Endothelial cell of umbilical vein (primary cell): Measurements from ENCODE around the gene TEX38. TPM values are rescaled to one million over a fixed set of nuclear protein-coding genes. Genes with fewer than 3 reads are reported as not detected.

ENCODE experiments used
- BruUV-seq: library from RNA; stranded (reverse); fragments of 400-500 nt; replicated peaks from 2 replicates; lab custom pipeline; 2021; lab: Mats Ljungman, UMichigan
- CTCF ChIA-PET: fragments of 300-600, 350-600 bp; sonication (Branson Sonifier 250); formaldehyde crosslinking; loops from one replicate; lab custom pipeline; 2021; ENCODE audit warnings: antibody characterized with exemption, inconsistent platforms; lab: Charles Lee
- POLR2A ChIA-PET: fragments of 300-600, 350-600 bp; sonication (Branson Sonifier 250); formaldehyde crosslinking; loops from one replicate; lab custom pipeline; 2021; ENCODE audit warnings: antibody characterized with exemption, inconsistent platforms; lab: Charles Lee
- DNase-seq: peaks from one replicate; pipeline ENCODE4 v3.0.0-alpha.2; 2011; ENCODE audit warnings: low read depth, low spot score
- FAIRE-seq: peaks from 2 replicates; lab custom pipeline; 2011; peaks lifted over from hg19 to GRCh38; lab: Jason Lieb, UNC
- H2AFZ ChIP-seq: 2 replicates; pipeline ENCODE4 v1.6.0; 2012; ENCODE audit warnings: low read depth, low read length, control low read depth, inconsistent platforms
- H3K27ac ChIP-seq: 2 replicates; pipeline ENCODE4 v1.5.1; 2011; ENCODE audit warnings: low read depth, mild to moderate bottlenecking, control low read depth, low read length, moderate library complexity; ENCODE audit not compliant: insufficient read depth
- H3K27me3 ChIP-seq, 2 experiments: 2 replicates each; pipeline versions ENCODE4 v1.6.0 to v1.6.1; 2011; ENCODE audit warnings: low read length in 2 of 2, mixed read lengths in 1 of 2; ENCODE audit not compliant: control insufficient read depth in 2 of 2, insufficient read depth in 2 of 2
- H3K36me3 ChIP-seq, 2 experiments: 2 replicates in 1 of 2; 3 replicates in 1 of 2; pipeline ENCODE4 v1.5.1; 2011; ENCODE audit warnings: low read length in 2 of 2, mild to moderate bottlenecking in 1 of 2, moderate library complexity in 1 of 2; ENCODE audit not compliant: control insufficient read depth in 2 of 2, insufficient read depth in 2 of 2; ENCODE audit errors: extremely low read depth in 1 of 2
- H3K4me1 ChIP-seq: 3 replicates; pipeline ENCODE4 v1.5.1; 2011; ENCODE audit warnings: mild to moderate bottlenecking, low read length; ENCODE audit not compliant: control insufficient read depth, insufficient read depth; ENCODE audit errors: extremely low read depth
- H3K4me2 ChIP-seq: 2 replicates; pipeline ENCODE4 v1.6.1; 2011; ENCODE audit warnings: low read length, control low read depth, mixed read lengths; ENCODE audit not compliant: insufficient read depth
- H3K4me3 ChIP-seq, 3 experiments: fragments of 200-600 bp in 1 of 3; sonication (generic), shearing (Covaris generic) in 1 of 3; replicated peaks in 1 of 3; 2 replicates each; pipeline ENCODE4 v1.5.1; 2011 to 2016; ENCODE audit warnings: control low read depth in 3 of 3, low read length in 3 of 3, mild to moderate bottlenecking in 2 of 3, inconsistent platforms in 1 of 3, low read depth in 1 of 3, moderate library complexity in 1 of 3; ENCODE audit not compliant: insufficient read depth in 1 of 3
- H3K79me2 ChIP-seq: 2 replicates; pipeline ENCODE4 v1.6.0; 2012; ENCODE audit warnings: low read length, inconsistent platforms; ENCODE audit not compliant: control insufficient read depth, insufficient read depth
- H3K9ac ChIP-seq: replicated peaks from 2 replicates; pipeline ENCODE3; 2011; ENCODE audit warnings: low read length, control low read depth; ENCODE audit not compliant: insufficient read depth; ENCODE audit errors: extremely low read depth
- H3K9me1 ChIP-seq: replicated peaks from 3 replicates; pipeline ENCODE4 v1.6.0; 2011; ENCODE audit warnings: mild to moderate bottlenecking, low read length; ENCODE audit not compliant: control insufficient read depth, insufficient read depth; ENCODE audit errors: extremely low read depth
- H3K9me3 ChIP-seq: replicated peaks from 2 replicates; pipeline ENCODE4 v1.5.1; 2012; ENCODE audit warnings: low read length, inconsistent platforms; ENCODE audit not compliant: control insufficient read depth, insufficient read depth
- H4K20me1 ChIP-seq: replicated peaks from 2 replicates; pipeline ENCODE3; 2011; ENCODE audit warnings: mild to moderate bottlenecking, low read length; ENCODE audit not compliant: control insufficient read depth, insufficient read depth; ENCODE audit errors: extremely low read depth
- CTCF ChIP-seq, 2 donors: IDR thresholded peaks; 1 replicate in 1 of 2; 2 replicates in 1 of 2; pipeline ENCODE4 v1.5.1; 2011; ENCODE audit warnings: low read length in 2 of 2, mild to moderate bottlenecking in 2 of 2, moderate library complexity in 2 of 2, control low read depth in 1 of 2, inconsistent platforms in 1 of 2, low read depth in 1 of 2; ENCODE audit not compliant: insufficient read depth in 1 of 2; ENCODE audit errors: extremely low read depth in 1 of 2
- EZH2 ChIP-seq: IDR thresholded peaks from 2 replicates; pipeline ENCODE4 v1.6.1; 2012; ENCODE audit warnings: borderline replicate concordance, low read depth, mild to moderate bottlenecking, moderate library complexity, low read length, inconsistent platforms; ENCODE audit not compliant: severe bottlenecking
- FOS ChIP-seq: IDR thresholded peaks from 2 replicates; pipeline ENCODE4 v1.6.1; 2011; ENCODE audit warnings: mild to moderate bottlenecking, low read length, moderate library complexity, borderline replicate concordance; ENCODE audit not compliant: insufficient read depth
- GATA2 ChIP-seq: IDR thresholded peaks from 2 replicates; pipeline ENCODE4 v1.7.0; 2011; ENCODE audit warnings: low read depth, mild to moderate bottlenecking, moderate library complexity, mixed read lengths, low read length; ENCODE audit not compliant: insufficient read length, insufficient read depth
- JUN ChIP-seq: IDR thresholded peaks from 2 replicates; pipeline ENCODE4 v1.6.1; 2011; ENCODE audit warnings: borderline replicate concordance, low read depth; ENCODE audit not compliant: insufficient read length, insufficient read depth
- MAX ChIP-seq: IDR thresholded peaks from 2 replicates; pipeline ENCODE4 v1.6.1; 2011; ENCODE audit not compliant: insufficient read depth, insufficient read length
- MYC ChIP-seq: IDR thresholded peaks from one replicate; pipeline ENCODE4 v1.6.1; 2011; ENCODE audit warnings: mild to moderate bottlenecking, low read depth, low read length
- POLR2A ChIP-seq: IDR thresholded peaks from 2 replicates; pipeline ENCODE4 v1.6.1; 2012; ENCODE audit warnings: low read depth, mild to moderate bottlenecking, control low read depth, low read length
- POLR2AphosphoS5 ChIP-seq: IDR thresholded peaks from 2 replicates; pipeline ENCODE4 v1.6.1; 2012; ENCODE audit warnings: low read depth, mild to moderate bottlenecking, control low read depth, low read length, moderate library complexity; ENCODE audit not compliant: insufficient read depth
- dilution Hi-C: fragments of 300-500 bp; cut with MboI; formaldehyde crosslinking; loops from one replicate; pipeline ENCODE4 v1.15.0; 2019; ENCODE audit warnings: low sequenced_read_pairs; ENCODE audit not compliant: extremely low pct_ligation_motif_present
- intact Hi-C: fragments of 100-400 bp; cut with micrococcal nuclease; formaldehyde crosslinking; loops from one replicate; pipeline ENCODE4 v1.10.0; 2022
- polyA plus RNA-seq, 4 experiments: library from polyadenylated mRNA; depleted of rRNA in 3 of 4; stranded (reverse) in 3 of 4; unstranded in 1 of 4; fragments of >200 nt; gene quantifications; 2 replicates each; pipeline versions ENCODE4 v1.2.1 to v1.2.3, GENCODE V29; 2011 to 2012; ENCODE audit warnings: missing spikeins in 1 of 4
- total RNA-seq: library from RNA; stranded (reverse); gene quantifications from 2 replicates; pipeline ENCODE4 v1.2.3, GENCODE V29; 2021

The TEX38 gene
- total and polyA plus RNA-seq, 2 donors (not counting 3 experiments of a cell fraction or from before 2014, with no cell fraction given) = not detected

- Histone ChIP-seq H3K79me2 (no peaks in the 10 kb centered on the region), H3K4me3 (no peak overlapping the region), H3K36me3 (peaks cover 10 to 25% of the 10 kb centered on the region in 2 experiments), H3K4me2 (no peak overlapping the region), H3K9me1 (no peaks in the 10 kb centered on the region), H3K9ac (no peak overlapping the region), H3K9me3 (no peaks in the 10 kb centered on the region), H2AFZ (no peak overlapping the region), H3K4me1 (peaks cover 37% of the 10 kb centered on the region), H3K27ac (no peak overlapping the region), H4K20me1 (peaks cover 16% of the 10 kb centered on the region), H3K27me3 (no peaks in the 10 kb centered on the region)
- BruUV-seq = no TSS peak
- FAIRE-seq (no peak), DNase-seq (no peak)
- TF ChIP-seq JUN (no peak), FOS (no peak), POLR2AphosphoS5 (no peak), CTCF (IDR thresholded peaks at IDR 0.05; ENCODE audit: extremely low read depth in 1 of 2, insufficient read depth in 1 of 2, low read depth in 1 of 2, low read length in 2 of 2) (no peak), GATA2 (no peak), MYC (no peak), POLR2A (no peak), EZH2 (no peak), MAX (no peak)
- ChIA-PET POLR2A (no interaction called here), CTCF (no interaction called here)
- intact Hi-C loops = no loop called here
- dilution Hi-C loops = no loop called here
These were observed 19.3 kb downstream of the TEX38 start for GRCh38 chr1:46690931-46691421.
